Trophoblast cell (in vitro differentiated cells and primary cell): Measurements from ENCODE around the gene TOMM40L.

ENCODE experiments used
- DNase-seq, 2 donors: peaks; one replicate each; pipeline ENCODE4 v3.0.0-alpha.2; 2016
- H2AFZ ChIP-seq: 2 replicates; pipeline ENCODE4 v1.6.1; 2013; ENCODE audit warnings: low read length, moderate library complexity, mild to moderate bottlenecking; ENCODE audit not compliant: insufficient read depth, poor library complexity
- H2AK5ac ChIP-seq: 2 replicates; pipeline ENCODE4 v1.6.1; 2013; ENCODE audit warnings: mild to moderate bottlenecking, low read length
- H2BK120ac ChIP-seq: 2 replicates; pipeline ENCODE4 v1.6.1; 2013; ENCODE audit warnings: low read length, mild to moderate bottlenecking, moderate library complexity; ENCODE audit not compliant: insufficient read depth, poor library complexity
- H2BK12ac ChIP-seq: 2 replicates; pipeline ENCODE4 v1.6.1; 2013; ENCODE audit warnings: mild to moderate bottlenecking, low read length, moderate library complexity
- H2BK5ac ChIP-seq: 2 replicates; pipeline ENCODE4 v1.6.1; 2013; ENCODE audit warnings: low read length, low read depth, moderate library complexity, mild to moderate bottlenecking; ENCODE audit not compliant: poor library complexity
- H3K14ac ChIP-seq: 2 replicates; pipeline ENCODE4 v1.6.1; 2013; ENCODE audit warnings: mild to moderate bottlenecking, low read length
- H3K18ac ChIP-seq: 2 replicates; pipeline ENCODE4 v1.6.1; 2013; ENCODE audit warnings: mild to moderate bottlenecking, low read length
- H3K23ac ChIP-seq: 2 replicates; pipeline ENCODE4 v1.6.1; 2013; ENCODE audit warnings: low read length
- H3K27ac ChIP-seq: 2 replicates; pipeline ENCODE4 v1.5.1; 2013; ENCODE audit warnings: low read depth, mild to moderate bottlenecking, inconsistent platforms, low read length, moderate library complexity
- H3K27me3 ChIP-seq: 2 replicates; pipeline ENCODE4 v1.6.1; 2013; ENCODE audit warnings: inconsistent platforms, mild to moderate bottlenecking, low read length, moderate library complexity; ENCODE audit not compliant: insufficient read depth
- H3K36me3 ChIP-seq, 2 experiments: 1 replicate in 1 of 2; 2 replicates in 1 of 2; pipeline ENCODE4 v1.6.1; 2013; ENCODE audit warnings: low read length in 2 of 2, mild to moderate bottlenecking in 2 of 2, moderate library complexity in 1 of 2; ENCODE audit not compliant: insufficient read depth in 2 of 2, control insufficient read depth in 1 of 2
- H3K4ac ChIP-seq: 2 replicates; pipeline ENCODE4 v1.6.1; 2013; ENCODE audit warnings: low read depth, mild to moderate bottlenecking, low read length, moderate library complexity
- H3K4me1 ChIP-seq, 2 experiments: 1 replicate in 1 of 2; 2 replicates in 1 of 2; pipeline ENCODE4 v1.6.1; 2013; ENCODE audit warnings: low read length in 2 of 2, mild to moderate bottlenecking in 2 of 2, moderate library complexity in 1 of 2; ENCODE audit not compliant: insufficient read depth in 2 of 2, control insufficient read depth in 1 of 2
- H3K4me2 ChIP-seq: 2 replicates; pipeline ENCODE4 v1.6.1; 2013; ENCODE audit warnings: inconsistent platforms, mild to moderate bottlenecking, low read length, moderate library complexity
- H3K4me3 ChIP-seq: 2 replicates; pipeline ENCODE4 v1.5.1; 2013; ENCODE audit warnings: mild to moderate bottlenecking, low read depth, low read length, inconsistent platforms
- H3K79me1 ChIP-seq: one replicate; pipeline ENCODE4 v1.6.1; 2013; ENCODE audit warnings: low read length
- H3K79me2 ChIP-seq: 2 replicates; pipeline ENCODE4 v1.6.1; 2013; ENCODE audit warnings: low read length, mild to moderate bottlenecking; ENCODE audit not compliant: control insufficient read depth, insufficient read depth, poor library complexity
- H3K9ac ChIP-seq: 2 replicates; pipeline ENCODE4 v1.6.1; 2013; ENCODE audit warnings: mild to moderate bottlenecking, low read length
- H3K9me3 ChIP-seq: 2 replicates; pipeline ENCODE4 v1.6.1; 2013; ENCODE audit warnings: low read depth, mild to moderate bottlenecking, control low read depth, inconsistent platforms, low read length; ENCODE audit not compliant: insufficient read depth
- H4K12ac ChIP-seq: 2 replicates; pipeline ENCODE4 v1.6.1; 2013; ENCODE audit warnings: low read depth, mild to moderate bottlenecking, low read length, moderate library complexity
- H4K8ac ChIP-seq: 2 replicates; pipeline ENCODE4 v1.6.1; 2013; ENCODE audit warnings: low read depth, mild to moderate bottlenecking, low read length, moderate library complexity
- H4K91ac ChIP-seq: one replicate; pipeline ENCODE4 v1.6.1; 2013; ENCODE audit warnings: low read depth, mild to moderate bottlenecking, low read length, moderate library complexity
- WGBS: extraction: QIAGEN DNeasy Blood & Tissue Kit; methylation state at CpG from one replicate; pipeline ENCODE4 v1.1.7; 2013; ENCODE audit warnings: missing lambda C conversion rate; ENCODE audit not compliant: insufficient read length, insufficient coverage; ENCODE audit errors: extremely low coverage; 5-methylcytosine and 5-hydroxymethylcytosine counted together

The TOMM40L gene

DNA sequence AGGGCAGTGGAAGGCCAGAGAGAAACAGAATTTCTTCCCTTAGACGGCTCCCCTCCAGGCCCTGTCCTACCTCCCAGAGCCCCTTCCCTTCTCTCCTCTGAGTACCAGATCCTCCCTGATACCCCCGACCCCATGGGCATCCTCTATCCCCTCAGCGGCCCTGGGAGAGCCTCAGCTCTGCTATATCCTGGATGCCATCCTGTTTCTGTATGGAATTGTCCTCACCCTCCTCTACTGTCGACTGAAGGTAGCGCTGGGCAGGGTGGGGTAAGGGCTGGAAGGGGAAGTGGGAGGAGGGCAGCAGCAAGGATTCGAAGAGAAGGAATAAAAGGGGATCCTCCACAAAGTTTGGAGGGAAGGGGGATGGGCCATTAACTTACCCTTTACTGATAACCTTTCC lies 8.0 kb upstream of the TOMM40L start:
- DNase-seq = no peak
- Histone ChIP-seq H2AK5ac (peak overlapping the region; percentile 90), H3K79me2 (no peaks in the 10 kb centered on the region), H2BK12ac (peak overlapping the region; percentile 51), H3K4me3 (no peak overlapping the region), H3K4me2 (no peak overlapping the region), H3K23ac (no peak overlapping the region), H4K91ac (peak overlapping the region; percentile 86), H2BK5ac (peak overlapping the region; percentile 68), H3K14ac (peak overlapping the region; percentile 81), H3K9me3 (no peaks in the 10 kb centered on the region), H3K9ac (no peak overlapping the region), H4K12ac (no peak overlapping the region), H3K18ac (peak overlapping the region; percentile 66), H2AFZ (no peak overlapping the region), H4K8ac (peak overlapping the region; percentile 39), H3K36me3 (peaks cover 16 to 22% of the 10 kb centered on the region in 2 experiments), H3K79me1 (peaks cover 22% of the 10 kb centered on the region), H3K27ac (peak overlapping the region; percentile 85), H3K4ac (peak overlapping the region; percentile 72), H3K27me3 (no peaks in the 10 kb centered on the region), H3K4me1 (peaks cover 26 to 32% of the 10 kb centered on the region in 2 experiments), H2BK120ac (peak overlapping the region; percentile 79)
- WGBS = no CpG with 5 or more reads among the region's 6 CpGs

GRCh38 chr1:161218301-161219077 lies 7.4 kb upstream of the TOMM40L start:
- H3K9ac ChIP-seq = no peak overlapping the region
- peaks cover 26 to 32% of the 10 kb centered on the region in 2 experiments for H3K4me1 ChIP-seq
- no peaks in the 10 kb centered on the region for H3K9me3 ChIP-seq
- no peak overlapping the region for H3K27ac ChIP-seq
- H3K4me2 ChIP-seq = no peak overlapping the region
- H3K27me3 ChIP-seq = no peaks in the 10 kb centered on the region
- H3K4ac ChIP-seq = no peak overlapping the region
- peaks cover 12 to 15% of the 10 kb centered on the region in 2 experiments for H3K36me3 ChIP-seq
- H2AK5ac ChIP-seq = no peak overlapping the region
- peak overlapping the region; percentile 86 for H4K91ac ChIP-seq
- no peak overlapping the region for H3K23ac ChIP-seq
- no peak overlapping the region for H2AFZ ChIP-seq
- H3K14ac ChIP-seq = no peak overlapping the region
- H2BK5ac ChIP-seq = no peak overlapping the region
- DNase-seq = no peak
- no peak overlapping the region for H4K8ac ChIP-seq
- no peak overlapping the region for H4K12ac ChIP-seq
- H3K79me2 ChIP-seq = no peaks in the 10 kb centered on the region
- H2BK12ac ChIP-seq = peak overlapping the region; percentile 47
- no peak overlapping the region for H2BK120ac ChIP-seq
- H3K4me3 ChIP-seq = no peak overlapping the region
- no CpG with 5 or more reads among the region's 8 CpGs for WGBS
- H3K79me1 ChIP-seq = peaks cover 24% of the 10 kb centered on the region
- no peak overlapping the region for H3K18ac ChIP-seq

GRCh38 chr1:161219078-161219892 lies 6.6 kb upstream of the TOMM40L start:
- Histone ChIP-seq H3K18ac (no peak overlapping the region), H3K79me2 (no peaks in the 10 kb centered on the region), H4K8ac (no peak overlapping the region), H3K4ac (no peak overlapping the region), H3K27ac (no peak overlapping the region), H3K23ac (no peak overlapping the region), H3K27me3 (no peaks in the 10 kb centered on the region), H4K12ac (no peak overlapping the region), H3K36me3 (peaks cover 6 to 8% of the 10 kb centered on the region in 2 experiments), H2BK12ac (peak overlapping the region; percentile 47), H4K91ac (peak overlapping the region; percentile 33), H2BK120ac (no peak overlapping the region), H3K9me3 (no peaks in the 10 kb centered on the region), H3K4me3 (no peak overlapping the region), H3K79me1 (peaks cover 25% of the 10 kb centered on the region), H3K9ac (no peak overlapping the region), H2AK5ac (no peak overlapping the region), H2AFZ (no peak overlapping the region), H2BK5ac (no peak overlapping the region), H3K14ac (peak overlapping the region; percentile 8), H3K4me2 (no peak overlapping the region), H3K4me1 (peaks cover 28 to 32% of the 10 kb centered on the region in 2 experiments)
- WGBS = no CpG with 5 or more reads among the region's 5 CpGs
- no peak for DNase-seq

DNA sequence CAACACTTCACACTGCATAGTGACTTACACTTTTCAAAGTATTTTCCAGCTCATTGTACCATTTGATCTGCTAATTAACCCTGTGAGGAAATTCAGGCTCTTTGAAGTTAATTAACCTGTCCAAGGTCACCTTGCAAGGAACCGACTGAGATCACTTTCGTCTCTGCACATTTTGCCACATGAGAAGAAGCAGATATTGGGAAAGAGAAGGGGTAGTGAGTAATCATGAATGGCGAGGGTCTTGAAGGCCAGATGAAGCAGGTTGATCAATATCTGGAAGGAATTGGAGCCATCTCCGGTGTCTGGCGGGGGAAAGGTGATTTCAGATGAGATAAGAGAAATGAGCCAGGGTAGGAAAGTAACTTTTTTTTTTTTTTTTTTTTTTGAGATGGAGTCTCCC lies 5.9 kb upstream of the TOMM40L start:
- Histone ChIP-seq H4K91ac (no peak overlapping the region), H3K4me1 (peaks cover 29 to 30% of the 10 kb centered on the region in 2 experiments), H2BK12ac (no peak overlapping the region), H3K79me2 (no peaks in the 10 kb centered on the region), H2AFZ (no peak overlapping the region), H2BK120ac (no peak overlapping the region), H3K79me1 (peaks cover 26% of the 10 kb centered on the region), H3K9ac (no peak overlapping the region), H3K4me3 (no peak overlapping the region), H3K27ac (no peak overlapping the region), H3K9me3 (no peaks in the 10 kb centered on the region), H3K27me3 (no peaks in the 10 kb centered on the region), H2BK5ac (no peak overlapping the region), H3K4ac (no peak overlapping the region), H4K8ac (no peak overlapping the region), H3K4me2 (no peak overlapping the region), H2AK5ac (no peak overlapping the region), H3K18ac (no peak overlapping the region), H3K14ac (no peak overlapping the region), H4K12ac (no peak overlapping the region), H3K36me3 (peaks cover 3% of the 10 kb centered on the region in 2 experiments), H3K23ac (no peak overlapping the region)
- DNase-seq = no peak
- no CpG with 5 or more reads among the region's 5 CpGs for WGBS
